OCI-LY1 (cell line): ENCODE results near the gene ADGB.

Experiments used
- EZH2 ChIP-seq: fragments of 200-600 bp; sonication (generic), shearing (Covaris generic); IDR thresholded peaks from 2 replicates; pipeline ENCODE4 v1.8.0; 2017; ENCODE audit warnings: borderline replicate concordance, mixed run types, mild to moderate bottlenecking, antibody characterized with exemption, low read length, moderate library complexity, mixed read lengths
- TF ChIP-seq, protein P1 (sequence below): fragments of 200-600 bp; sonication (generic), shearing (Covaris generic); IDR thresholded peaks from 2 replicates; pipeline ENCODE4 v1.5.1; 2017; ENCODE audit warnings: mild to moderate bottlenecking, antibody characterized with exemption, low read length, moderate library complexity, mixed read lengths

DNA sequence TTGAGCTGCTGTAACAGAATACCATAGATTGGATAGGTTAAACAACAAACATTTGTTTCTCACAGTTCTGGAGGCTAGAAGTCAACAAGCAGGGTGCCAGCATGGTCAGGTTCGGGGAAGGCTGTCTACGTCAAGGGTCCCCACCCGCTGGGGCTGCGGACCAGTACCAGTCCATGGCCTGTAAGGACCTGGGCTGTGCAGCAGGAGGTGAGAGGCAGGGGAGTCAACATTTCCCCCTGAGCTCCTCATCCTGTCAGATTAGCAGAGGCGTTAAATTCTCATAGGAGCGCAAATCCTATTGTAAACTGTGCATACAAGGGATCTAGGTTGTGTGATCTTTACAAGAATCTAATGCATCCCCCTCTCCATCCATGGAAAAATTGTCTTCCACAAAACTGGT lies 3.8 kb downstream of the ADGB start:
- TF ChIP-seq, protein P1, sequence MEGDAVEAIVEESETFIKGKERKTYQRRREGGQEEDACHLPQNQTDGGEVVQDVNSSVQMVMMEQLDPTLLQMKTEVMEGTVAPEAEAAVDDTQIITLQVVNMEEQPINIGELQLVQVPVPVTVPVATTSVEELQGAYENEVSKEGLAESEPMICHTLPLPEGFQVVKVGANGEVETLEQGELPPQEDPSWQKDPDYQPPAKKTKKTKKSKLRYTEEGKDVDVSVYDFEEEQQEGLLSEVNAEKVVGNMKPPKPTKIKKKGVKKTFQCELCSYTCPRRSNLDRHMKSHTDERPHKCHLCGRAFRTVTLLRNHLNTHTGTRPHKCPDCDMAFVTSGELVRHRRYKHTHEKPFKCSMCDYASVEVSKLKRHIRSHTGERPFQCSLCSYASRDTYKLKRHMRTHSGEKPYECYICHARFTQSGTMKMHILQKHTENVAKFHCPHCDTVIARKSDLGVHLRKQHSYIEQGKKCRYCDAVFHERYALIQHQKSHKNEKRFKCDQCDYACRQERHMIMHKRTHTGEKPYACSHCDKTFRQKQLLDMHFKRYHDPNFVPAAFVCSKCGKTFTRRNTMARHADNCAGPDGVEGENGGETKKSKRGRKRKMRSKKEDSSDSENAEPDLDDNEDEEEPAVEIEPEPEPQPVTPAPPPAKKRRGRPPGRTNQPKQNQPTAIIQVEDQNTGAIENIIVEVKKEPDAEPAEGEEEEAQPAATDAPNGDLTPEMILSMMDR = no peak
- TF ChIP-seq EZH2 = no peak
